HG03280 (cell line): ENCODE results near the gene DGCR8.
A peak's percentile ranks its signal among the peaks of the same experiment; 100 is the strongest.

Experiments used
- ATAC-seq: cut with Tn5 transposase; IDR thresholded peaks from one replicate; pipeline ENCODE4 v1.9.1; 2021; ENCODE audit warnings: mild to moderate bottlenecking, moderate library complexity; ENCODE audit not compliant: unreplicated experiment

DGCR8 gene

GRCh38 chr22:20079745-20080444, at the start of gene DGCR8:
TSS of gene DGCR8 (plus strand) at chr22:20080241. CDS start at chr22:20085964, 5,723 bp downstream.
- ATAC-seq = peak; percentile 79

GRCh38 chr22:20031732-20032406, 48.2 kb upstream of the DGCR8 start:
- no peak for ATAC-seq

GRCh38 chr22:20032407-20032991, 47.5 kb upstream of the DGCR8 start:
- ATAC-seq = no peak

GRCh38 chr22:20033045-20033706, 46.9 kb upstream of the DGCR8 start:
- no peak for ATAC-seq

- no peak for ATAC-seq
Observed at GRCh38 chr22:20034143-20034542, 45.9 kb upstream of the DGCR8 start.

- no peak for ATAC-seq
Observed at GRCh38 chr22:20035375-20036083, 44.5 kb upstream of the DGCR8 start.

GRCh38 chr22:20036084-20036482, 44.0 kb upstream of the DGCR8 start:
- ATAC-seq = no peak

- no peak for ATAC-seq
Observed at GRCh38 chr22:20036535-20037392, 43.3 kb upstream of the DGCR8 start.

- no peak for ATAC-seq
Observed at GRCh38 chr22:20037419-20037818, 42.6 kb upstream of the DGCR8 start.

GRCh38 chr22:20038574-20038973, 41.5 kb upstream of the DGCR8 start:
- ATAC-seq = no peak

- no peak for ATAC-seq
Observed at GRCh38 chr22:20039683-20040325, 40.2 kb upstream of the DGCR8 start.

- ATAC-seq = no peak
Observed at GRCh38 chr22:20040327-20041200, 39.5 kb upstream of the DGCR8 start.

GRCh38 chr22:20043057-20043996, 36.7 kb upstream of the DGCR8 start:
- ATAC-seq = no peak

- ATAC-seq = no peak
Observed at GRCh38 chr22:20043997-20044342, 36.1 kb upstream of the DGCR8 start.

- no peak for ATAC-seq
Observed at GRCh38 chr22:20044495-20045151, 35.4 kb upstream of the DGCR8 start.

- ATAC-seq = no peak
Observed at GRCh38 chr22:20046730-20047129, 33.3 kb upstream of the DGCR8 start.

- ATAC-seq = no peak
Observed at GRCh38 chr22:20051927-20052308, 28.1 kb upstream of the DGCR8 start.
